ENCODE data around the gene FHIT.

DNA sequence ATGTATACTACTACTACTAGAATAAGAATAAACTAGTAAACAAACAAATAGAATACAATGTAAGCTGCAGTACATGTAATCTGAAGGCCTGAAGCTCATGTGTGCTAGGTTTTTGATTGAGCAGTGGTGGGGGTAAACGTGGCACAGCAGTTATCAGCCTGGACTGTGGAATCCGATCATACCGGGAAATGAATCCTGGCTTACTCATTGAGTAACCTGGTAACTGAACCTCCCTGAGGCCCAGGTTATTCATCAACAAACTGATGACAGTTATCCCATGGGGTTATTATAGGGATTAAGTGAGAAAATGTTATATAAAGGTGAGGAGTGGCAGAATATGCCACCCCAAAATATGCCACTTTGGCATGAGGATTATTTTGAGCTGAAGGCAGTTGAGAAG is 339.1 kb downstream of the FHIT start:
- TF ChIP-seq, protein P1, sequence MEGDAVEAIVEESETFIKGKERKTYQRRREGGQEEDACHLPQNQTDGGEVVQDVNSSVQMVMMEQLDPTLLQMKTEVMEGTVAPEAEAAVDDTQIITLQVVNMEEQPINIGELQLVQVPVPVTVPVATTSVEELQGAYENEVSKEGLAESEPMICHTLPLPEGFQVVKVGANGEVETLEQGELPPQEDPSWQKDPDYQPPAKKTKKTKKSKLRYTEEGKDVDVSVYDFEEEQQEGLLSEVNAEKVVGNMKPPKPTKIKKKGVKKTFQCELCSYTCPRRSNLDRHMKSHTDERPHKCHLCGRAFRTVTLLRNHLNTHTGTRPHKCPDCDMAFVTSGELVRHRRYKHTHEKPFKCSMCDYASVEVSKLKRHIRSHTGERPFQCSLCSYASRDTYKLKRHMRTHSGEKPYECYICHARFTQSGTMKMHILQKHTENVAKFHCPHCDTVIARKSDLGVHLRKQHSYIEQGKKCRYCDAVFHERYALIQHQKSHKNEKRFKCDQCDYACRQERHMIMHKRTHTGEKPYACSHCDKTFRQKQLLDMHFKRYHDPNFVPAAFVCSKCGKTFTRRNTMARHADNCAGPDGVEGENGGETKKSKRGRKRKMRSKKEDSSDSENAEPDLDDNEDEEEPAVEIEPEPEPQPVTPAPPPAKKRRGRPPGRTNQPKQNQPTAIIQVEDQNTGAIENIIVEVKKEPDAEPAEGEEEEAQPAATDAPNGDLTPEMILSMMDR (IDR thresholded peaks at IDR 0.05; ENCODE audit: insufficient read depth, low read length, poor library complexity, severe bottlenecking), result no peak
- TF ChIP-seq EZH2phosphoT487 (conservative IDR thresholded peaks at IDR 0.05; ENCODE audit: low read length), result no peak
